Head of caudate nucleus (tissue), 42 donors: ENCODE data around the gene RNASEH2B.

Experiments
- DNase-seq, 42 donors: peaks; one replicate each; pipeline versions ENCODE4 v3.0.0 to v3.0.0-alpha.2; 2020 to 2021; ENCODE audit warnings: mixed read lengths in 7 of 42
- intact Hi-C: fragments of 100-400 bp; cut with DNase I; formaldehyde crosslinking; loops from one replicate; pipeline ENCODE4 v1.15.0; 2022

Gene RNASEH2B

GRCh38 chr13:50989476-50989875 is 79.9 kb downstream of the RNASEH2B start:
- intact Hi-C loops, result no loop called here

GRCh38 chr13:50990065-50990817 is 80.7 kb downstream of the RNASEH2B start:
- intact Hi-C loops, result no loop called here
- no peak for DNase-seq

More at GRCh38 chr13:50989476-50989875, 79.9 kb downstream of the RNASEH2B start:
- DNase-seq, result peak in 1 of 42 donors; percentile 39

GRCh38 chr13:50990818-50991506 is 81.4 kb downstream of the RNASEH2B start:
- intact Hi-C loops, result no loop called here
- peak in 41 of 42 donors; percentile 32 to 77 (median 56) for DNase-seq

- intact Hi-C loops, result no loop called here
- no peak for DNase-seq
Measured at GRCh38 chr13:50991579-50992521, 82.3 kb downstream of the RNASEH2B start.

- intact Hi-C loops, result no loop called here
- DNase-seq, result no peak
Measured at GRCh38 chr13:50993371-50993770, 83.8 kb downstream of the RNASEH2B start.

DNA sequence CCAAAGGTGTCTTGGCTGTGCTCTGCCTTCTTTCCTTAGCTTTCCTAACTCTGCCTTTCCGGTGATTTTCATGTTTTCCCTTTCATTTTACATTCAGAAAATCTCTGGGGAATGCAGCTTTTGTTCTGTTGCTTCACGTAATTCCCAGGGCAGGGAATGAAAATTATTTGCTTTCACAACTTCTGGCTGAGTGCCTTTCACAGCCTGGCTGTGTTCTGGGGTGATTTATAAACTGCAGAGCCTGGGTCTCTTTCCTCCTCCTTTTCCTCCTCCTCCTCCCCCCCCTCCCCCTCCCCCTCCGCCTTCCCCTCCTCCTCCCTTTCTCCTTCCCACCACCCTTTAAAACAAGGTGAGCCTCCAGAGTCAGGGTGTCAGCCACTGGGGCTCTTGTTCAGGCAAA is 84.3 kb downstream of the RNASEH2B start:
- no peak for DNase-seq
- intact Hi-C loops, result no loop called here

DNA sequence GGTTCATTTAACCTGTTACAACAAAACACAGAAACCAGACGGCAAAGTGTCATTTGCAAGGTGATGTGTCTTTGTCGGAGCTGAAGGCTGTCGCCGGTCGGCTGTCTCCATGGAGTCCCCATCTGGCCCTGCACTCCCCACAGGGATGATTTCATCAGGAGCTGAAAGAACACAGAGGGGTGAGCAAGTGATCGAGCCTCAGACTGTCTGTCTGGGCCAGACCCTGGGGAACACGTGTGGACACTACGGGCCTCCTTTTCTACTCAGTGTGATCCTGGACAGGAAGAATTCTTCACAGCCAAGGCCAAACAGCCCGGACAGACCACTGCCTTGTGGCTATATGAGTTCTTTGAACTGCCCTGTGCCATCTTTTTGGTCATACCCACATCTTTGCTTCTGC is 85.1 kb downstream of the RNASEH2B start:
- intact Hi-C loops, result no loop called here
- DNase-seq, result no peak

- intact Hi-C loops, result no loop called here
Measured at GRCh38 chr13:50995854-50996253, 86.3 kb downstream of the RNASEH2B start.

GRCh38 chr13:50998326-50998725 is 88.7 kb downstream of the RNASEH2B start:
- no peak for DNase-seq
- intact Hi-C loops, result no loop called here

More at GRCh38 chr13:50995854-50996253, 86.3 kb downstream of the RNASEH2B start:
- DNase-seq, result no peak

DNA sequence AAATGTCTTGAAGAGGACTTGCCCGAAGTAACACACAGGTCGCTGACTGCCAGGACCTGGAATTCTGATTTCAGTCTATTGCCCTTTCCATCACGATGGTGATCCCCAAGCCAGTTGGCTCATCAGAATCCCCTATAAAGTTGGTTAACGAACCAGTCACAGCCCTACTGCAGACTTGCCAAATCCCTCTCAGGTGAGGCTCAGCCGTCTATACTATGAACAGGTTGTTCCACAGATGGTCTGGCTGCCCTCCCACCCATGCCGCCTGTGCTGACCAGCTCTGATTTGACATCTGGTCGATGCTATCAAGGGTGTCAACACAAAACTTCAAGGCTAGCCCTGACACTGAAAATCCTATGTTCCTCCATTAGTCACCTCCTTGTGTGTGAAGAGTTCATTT is 90.0 kb downstream of the RNASEH2B start:
- intact Hi-C loops, result no loop called here
- DNase-seq, result no peak

- no peak for DNase-seq
- intact Hi-C loops, result no loop called here
Measured at GRCh38 chr13:51000061-51000460, 90.5 kb downstream of the RNASEH2B start.

- intact Hi-C loops, result no loop called here
- peak in 1 of 42 donors; percentile 63 for DNase-seq
Measured at GRCh38 chr13:51000571-51001260, 91.1 kb downstream of the RNASEH2B start.

GRCh38 chr13:51001335-51001734 is 91.7 kb downstream of the RNASEH2B start:
- intact Hi-C loops, result no loop called here
- DNase-seq, result no peak

DNA sequence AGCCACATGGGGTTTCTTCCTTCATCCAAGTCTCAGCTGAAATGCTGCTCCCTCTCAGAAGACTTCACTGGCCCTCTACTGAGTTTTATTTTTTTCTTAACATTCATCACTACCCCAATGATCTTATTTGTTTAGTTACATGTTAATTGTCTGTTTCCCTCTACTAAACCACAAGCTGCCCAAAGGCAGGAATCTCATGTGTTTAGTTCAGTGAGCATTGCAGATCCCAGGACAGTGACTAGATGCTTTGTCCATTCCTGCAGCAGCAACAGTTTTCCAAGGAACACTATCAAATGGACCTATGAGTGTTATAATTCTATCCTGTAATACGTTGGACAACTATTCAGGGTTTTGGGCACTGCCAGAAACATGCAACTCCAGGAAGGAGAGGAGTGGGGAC is 93.1 kb downstream of the RNASEH2B start:
- DNase-seq, result no peak
- intact Hi-C loops, result no loop called here

DNA sequence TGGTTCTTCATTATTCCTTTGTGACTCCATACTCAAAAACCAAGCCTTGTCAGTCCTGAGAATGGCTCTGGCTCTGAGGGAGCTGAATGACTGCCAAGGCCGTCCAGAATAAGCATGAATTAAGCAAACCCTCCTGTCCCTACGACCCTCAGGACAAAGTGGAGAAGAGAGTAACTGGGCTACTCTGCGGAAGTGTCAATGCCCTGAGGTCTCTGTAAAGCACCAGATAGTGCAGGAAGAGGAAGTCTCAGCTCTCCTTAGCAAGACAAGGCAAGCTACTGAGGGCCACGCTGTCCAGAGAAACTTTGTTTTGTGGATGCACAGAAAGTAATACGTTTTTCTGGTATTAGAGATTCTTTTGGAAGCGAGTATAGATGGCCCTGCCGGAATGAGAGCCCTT is 94.1 kb downstream of the RNASEH2B start:
- no peak for DNase-seq
- intact Hi-C loops, result no loop called here

- intact Hi-C loops, result no loop called here
- no peak for DNase-seq
Measured at GRCh38 chr13:51004111-51004865, 94.7 kb downstream of the RNASEH2B start.

GRCh38 chr13:51004918-51005460 is 95.4 kb downstream of the RNASEH2B start:
- intact Hi-C loops, result no loop called here
- DNase-seq, result no peak

- intact Hi-C loops, result no loop called here
- DNase-seq, result no peak
Measured at GRCh38 chr13:51005566-51005965, 96.0 kb downstream of the RNASEH2B start.
